GM04503 (cell line): ENCODE data around the gene PTCH1.

ENCODE experiments used
- DNase-seq: peaks from one replicate; pipeline ENCODE4 v3.0.0-alpha.2; 2012; ENCODE audit warnings: low read depth

The PTCH1 gene

GRCh38 chr9:95512709-95513095 is 4.1 kb downstream of the PTCH1 start:
- no peak for DNase-seq

- no peak for DNase-seq
These were observed 4.6 kb downstream of the PTCH1 start for GRCh38 chr9:95511952-95512708.

GRCh38 chr9:95511616-95511931 is 5.2 kb downstream of the PTCH1 start:
- DNase-seq, result no peak

- DNase-seq, result peak; percentile 73
These were observed 5.8 kb downstream of the PTCH1 start for GRCh38 chr9:95510709-95511615.

- DNase-seq, result no peak
These were observed 6.7 kb downstream of the PTCH1 start for GRCh38 chr9:95509851-95510708.

- no peak for DNase-seq
These were observed 7.6 kb downstream of the PTCH1 start for GRCh38 chr9:95508968-95509850.

GRCh38 chr9:95508242-95508967 is 8.4 kb downstream of the PTCH1 start:
- no peak for DNase-seq

GRCh38 chr9:95507464-95508241 is 9.1 kb downstream of the PTCH1 start:
- no peak for DNase-seq

GRCh38 chr9:95506678-95507463 is 9.9 kb downstream of the PTCH1 start:
- DNase-seq, result no peak

GRCh38 chr9:95506428-95506677 is 10.4 kb downstream of the PTCH1 start:
- DNase-seq, result no peak

GRCh38 chr9:95505717-95506427 is 10.9 kb downstream of the PTCH1 start:
- DNase-seq, result no peak

- DNase-seq, result no peak
These were observed 11.6 kb downstream of the PTCH1 start for GRCh38 chr9:95505072-95505716.

GRCh38 chr9:95504053-95504963 is 12.5 kb downstream of the PTCH1 start:
- DNase-seq, result no peak

GRCh38 chr9:95503369-95503768 is 13.4 kb downstream of the PTCH1 start:
- no peak for DNase-seq

GRCh38 chr9:95502248-95502647 is 14.5 kb downstream of the PTCH1 start:
- DNase-seq, result no peak

- no peak for DNase-seq
These were observed 16.9 kb downstream of the PTCH1 start for GRCh38 chr9:95499847-95500246.

- no peak for DNase-seq
These were observed 17.6 kb downstream of the PTCH1 start for GRCh38 chr9:95499046-95499676.
